ENCODE results near the gene RBM43. TPM values are rescaled to one million over a fixed set of nuclear protein-coding genes. Genes with fewer than 3 reads are reported as not detected.
"Not testable (repeated sequence)": the region's sequence is repeated elsewhere in the genome, so short reads cannot be mapped to it uniquely, and the experiment has no call there.

The RBM43 gene
- total RNA-seq, 1 donor from 2014 or later: 0.98 TPM

DNA sequence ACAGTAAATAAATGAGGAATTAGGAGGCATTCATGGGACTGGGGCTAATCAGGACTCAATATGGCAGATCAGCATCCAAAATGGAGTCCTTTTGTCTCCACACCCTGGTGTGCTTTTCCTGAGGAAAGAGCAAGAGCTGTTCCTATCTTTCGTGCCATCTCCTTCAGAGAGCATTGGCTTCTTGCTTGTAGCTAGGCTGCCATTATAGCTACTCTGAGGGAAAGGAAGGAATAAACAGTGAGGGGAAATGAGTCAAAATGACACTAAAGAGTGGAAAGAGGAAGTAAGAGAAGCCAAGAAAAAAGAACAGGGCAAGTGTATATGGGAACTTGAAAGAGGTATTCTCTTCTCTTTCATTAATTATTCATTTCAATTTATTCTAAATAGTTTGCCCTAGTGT lies 36.2 kb upstream of the RBM43 start:
- TF ChIP-seq, protein P1, sequence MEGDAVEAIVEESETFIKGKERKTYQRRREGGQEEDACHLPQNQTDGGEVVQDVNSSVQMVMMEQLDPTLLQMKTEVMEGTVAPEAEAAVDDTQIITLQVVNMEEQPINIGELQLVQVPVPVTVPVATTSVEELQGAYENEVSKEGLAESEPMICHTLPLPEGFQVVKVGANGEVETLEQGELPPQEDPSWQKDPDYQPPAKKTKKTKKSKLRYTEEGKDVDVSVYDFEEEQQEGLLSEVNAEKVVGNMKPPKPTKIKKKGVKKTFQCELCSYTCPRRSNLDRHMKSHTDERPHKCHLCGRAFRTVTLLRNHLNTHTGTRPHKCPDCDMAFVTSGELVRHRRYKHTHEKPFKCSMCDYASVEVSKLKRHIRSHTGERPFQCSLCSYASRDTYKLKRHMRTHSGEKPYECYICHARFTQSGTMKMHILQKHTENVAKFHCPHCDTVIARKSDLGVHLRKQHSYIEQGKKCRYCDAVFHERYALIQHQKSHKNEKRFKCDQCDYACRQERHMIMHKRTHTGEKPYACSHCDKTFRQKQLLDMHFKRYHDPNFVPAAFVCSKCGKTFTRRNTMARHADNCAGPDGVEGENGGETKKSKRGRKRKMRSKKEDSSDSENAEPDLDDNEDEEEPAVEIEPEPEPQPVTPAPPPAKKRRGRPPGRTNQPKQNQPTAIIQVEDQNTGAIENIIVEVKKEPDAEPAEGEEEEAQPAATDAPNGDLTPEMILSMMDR (conservative IDR thresholded peaks at IDR 0.05; ENCODE audit: low read depth, low read length): no peak
- no peak for DNase-seq (ENCODE audit: low read depth)
- no peak overlapping the region for H3K4me3 ChIP-seq (ENCODE audit: low read depth, low read length)

DNA sequence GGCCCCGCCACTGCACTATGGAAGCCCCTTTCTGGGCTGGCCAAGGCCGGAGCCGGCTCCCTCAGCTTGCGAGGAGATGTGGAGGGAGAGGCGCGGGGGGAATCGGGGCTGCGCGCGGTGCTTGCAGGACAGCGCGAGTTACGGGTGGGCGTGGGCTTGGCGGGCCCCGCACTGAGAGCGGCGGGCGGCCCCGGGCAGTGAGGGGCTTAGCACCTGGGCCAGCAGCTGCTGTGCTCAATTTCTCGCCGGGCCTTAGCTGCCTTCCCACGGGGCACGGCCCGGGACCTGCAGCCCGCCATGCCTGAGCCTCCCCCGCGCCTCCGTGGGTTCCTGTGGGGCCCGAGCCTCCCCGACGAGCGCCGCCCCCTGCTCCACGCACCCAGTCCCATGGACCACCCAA lies 34.3 kb upstream of the RBM43 start:
- not testable (repeated sequence) for H3K4me3 ChIP-seq (ENCODE audit: low read depth, low read length); DNase-seq (ENCODE audit: low read depth)

DNA sequence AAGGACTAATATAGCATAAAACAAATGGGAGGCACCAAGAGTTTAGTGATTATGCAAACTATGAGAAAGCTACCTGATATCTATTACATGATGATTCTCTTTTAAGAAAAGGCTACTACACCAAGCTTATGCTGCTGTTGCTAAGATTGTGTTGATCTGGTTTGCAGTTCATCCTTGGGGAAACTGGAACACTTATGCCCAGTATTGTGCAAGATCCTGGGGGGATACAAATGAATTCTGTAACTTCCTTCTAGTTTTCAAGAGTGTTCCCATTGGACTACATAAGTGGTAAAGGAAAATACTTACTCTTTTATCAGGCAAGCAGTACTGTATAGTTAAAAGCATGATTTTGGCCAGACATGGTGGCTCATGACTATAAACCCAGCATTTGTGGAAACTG lies 30.9 kb upstream of the RBM43 start:
- no peak overlapping the region for H3K4me3 ChIP-seq (ENCODE audit: low read depth, low read length)
- DNase-seq (ENCODE audit: low read depth): no peak
- TF ChIP-seq, protein P1 (conservative IDR thresholded peaks at IDR 0.05; ENCODE audit: low read depth, low read length): no peak

DNA sequence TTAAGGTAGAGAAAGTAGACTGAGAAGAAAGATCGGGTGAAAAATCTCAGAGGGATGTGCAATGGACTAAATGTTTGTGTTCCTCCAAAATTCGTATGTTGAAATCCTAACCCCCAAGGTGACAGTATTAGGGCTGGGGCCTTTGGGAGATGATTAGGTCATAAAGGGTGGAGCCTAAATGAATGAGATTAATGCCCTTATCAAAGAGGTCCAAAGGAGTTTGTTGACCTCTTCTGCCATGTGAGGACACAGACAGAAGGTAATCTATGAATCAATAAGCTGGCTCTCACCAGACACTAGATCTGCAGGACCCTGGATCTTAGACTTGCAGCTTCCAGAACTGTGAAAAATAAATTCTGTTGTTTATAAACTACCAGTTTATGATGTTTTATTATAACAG lies 30.5 kb upstream of the RBM43 start:
- TF ChIP-seq, protein P1 (conservative IDR thresholded peaks at IDR 0.05; ENCODE audit: low read depth, low read length): no peak
- no peak for DNase-seq (ENCODE audit: low read depth)
- H3K4me3 ChIP-seq (ENCODE audit: low read depth, low read length): no peak overlapping the region

DNA sequence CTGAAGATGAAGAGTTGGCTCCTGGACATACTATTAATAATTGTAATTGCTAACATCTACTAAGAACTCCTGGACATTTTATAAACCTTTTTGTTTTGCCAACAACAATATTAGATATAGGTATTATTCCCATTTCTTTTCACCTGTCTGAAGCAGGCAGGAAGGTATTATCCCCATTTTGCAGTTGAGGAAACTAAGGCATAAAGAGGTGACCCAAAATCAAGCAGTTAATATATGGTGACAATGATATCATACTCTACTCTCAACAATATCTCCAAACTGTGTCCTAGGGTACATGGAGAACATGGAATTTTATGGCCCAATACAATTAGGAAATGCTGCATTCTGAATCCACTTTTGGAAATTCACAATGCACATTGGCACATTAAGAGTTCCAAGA lies 29.6 kb upstream of the RBM43 start:
- TF ChIP-seq, protein P1 (conservative IDR thresholded peaks at IDR 0.05; ENCODE audit: low read depth, low read length): no peak
- H3K4me3 ChIP-seq (ENCODE audit: low read depth, low read length): no peak overlapping the region
- no peak for DNase-seq (ENCODE audit: low read depth)

DNA sequence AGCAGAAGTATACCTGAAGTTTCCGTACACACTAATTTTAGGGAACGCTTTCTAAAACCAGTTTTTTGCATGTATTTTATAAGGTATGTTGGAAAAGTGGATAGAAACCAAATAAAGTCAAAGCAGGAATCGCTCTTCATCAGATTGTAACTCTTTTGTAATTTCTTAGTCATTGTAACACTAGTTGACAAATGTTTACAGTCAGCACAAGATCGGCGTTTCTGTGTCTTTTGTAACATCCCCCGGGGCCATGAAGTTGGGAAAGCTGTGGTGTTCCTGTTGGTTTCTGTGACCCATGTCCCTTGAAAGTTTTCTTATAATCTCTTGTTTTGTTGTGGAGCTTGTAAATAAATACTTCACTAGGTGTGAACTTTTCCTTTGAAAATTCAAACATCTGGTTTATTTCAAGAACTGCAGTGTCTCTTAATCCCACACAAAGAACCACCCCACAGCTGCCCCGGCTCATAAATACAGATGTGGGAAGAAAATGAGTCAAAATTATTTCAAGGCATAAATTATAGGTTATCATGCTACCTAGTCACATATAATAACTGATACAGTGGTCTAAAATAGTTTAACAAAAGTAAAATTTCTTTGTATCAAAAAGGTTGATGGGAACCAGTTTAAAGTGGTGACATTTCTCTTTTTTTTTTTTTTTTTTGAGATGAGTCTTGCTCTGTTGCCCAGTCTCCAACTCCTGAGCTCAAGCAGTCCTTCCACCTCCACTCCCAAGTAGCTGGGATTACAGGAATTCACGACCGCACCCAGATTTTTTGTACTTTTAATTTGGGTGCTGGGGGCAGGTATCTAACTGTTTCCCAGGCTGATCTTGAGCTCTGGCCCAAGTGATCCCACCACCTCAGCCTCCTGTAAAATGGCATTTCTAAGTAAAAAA lies 28.6 kb upstream of the RBM43 start:
- peak overlapping the region; percentile 74 for H3K4me3 ChIP-seq (ENCODE audit: low read depth, low read length)
- TF ChIP-seq, protein P1 (conservative IDR thresholded peaks at IDR 0.05; ENCODE audit: low read depth, low read length): no peak
- no peak for DNase-seq (ENCODE audit: low read depth)

DNA sequence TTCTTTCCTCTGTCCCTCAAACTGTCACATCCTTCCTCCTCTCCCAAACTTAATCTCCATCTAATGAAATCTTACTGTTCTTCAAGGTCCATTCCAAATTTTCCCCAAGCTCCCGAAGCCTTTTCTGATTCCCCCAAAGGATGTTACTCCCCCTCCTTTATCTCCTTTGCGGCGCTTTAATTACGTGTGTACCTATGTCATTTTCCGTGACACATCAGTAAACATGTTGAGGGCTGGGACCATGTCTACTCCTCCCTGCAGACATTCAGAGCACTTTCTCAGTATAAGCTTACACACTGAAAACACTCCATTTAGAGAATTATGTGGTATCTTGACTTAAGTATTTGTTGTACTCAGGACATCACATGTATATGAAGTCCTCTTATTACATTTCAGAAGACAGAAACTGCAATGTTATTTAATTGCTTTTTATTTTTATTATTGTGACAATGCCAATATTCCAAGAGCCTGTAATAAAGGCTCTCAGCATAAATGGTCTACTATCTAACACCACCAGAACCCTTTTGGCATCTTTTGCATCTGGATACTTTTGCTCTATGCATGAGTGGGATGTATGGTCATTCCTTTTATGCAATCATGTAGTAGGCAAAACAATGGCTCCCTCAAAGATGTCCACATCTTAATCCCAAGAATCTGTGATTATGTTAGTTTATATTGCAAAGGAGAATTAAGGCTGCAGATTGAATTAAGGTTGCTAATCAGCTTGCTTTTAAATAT lies 26.0 kb upstream of the RBM43 start:
- TF ChIP-seq, protein P1 (conservative IDR thresholded peaks at IDR 0.05; ENCODE audit: low read depth, low read length): no peak
- no peak for DNase-seq (ENCODE audit: low read depth)
- no peak overlapping the region for H3K4me3 ChIP-seq (ENCODE audit: low read depth, low read length)

All from epithelial cell of proximal tubule (primary cell).